NCI-H2081 treated with DMSO at 0.1 percent for 48 hours (cell line): ENCODE data around the gene SEMA4G.
"Not testable (repeated sequence)": the region's sequence is repeated elsewhere in the genome, so short reads cannot be mapped to it uniquely, and the experiment has no call there.

Source experiments
- DNase-seq: peaks from one replicate; lab custom pipeline; 2025; lab: John Stamatoyannopoulos, UW

SEMA4G gene

GRCh38 chr10:100970914-100971811, 1.9 kb downstream of the SEMA4G start:
- no peak for DNase-seq

- no peak for DNase-seq
These were observed 3.0 kb downstream of the SEMA4G start for GRCh38 chr10:100972115-100972903.

DNA sequence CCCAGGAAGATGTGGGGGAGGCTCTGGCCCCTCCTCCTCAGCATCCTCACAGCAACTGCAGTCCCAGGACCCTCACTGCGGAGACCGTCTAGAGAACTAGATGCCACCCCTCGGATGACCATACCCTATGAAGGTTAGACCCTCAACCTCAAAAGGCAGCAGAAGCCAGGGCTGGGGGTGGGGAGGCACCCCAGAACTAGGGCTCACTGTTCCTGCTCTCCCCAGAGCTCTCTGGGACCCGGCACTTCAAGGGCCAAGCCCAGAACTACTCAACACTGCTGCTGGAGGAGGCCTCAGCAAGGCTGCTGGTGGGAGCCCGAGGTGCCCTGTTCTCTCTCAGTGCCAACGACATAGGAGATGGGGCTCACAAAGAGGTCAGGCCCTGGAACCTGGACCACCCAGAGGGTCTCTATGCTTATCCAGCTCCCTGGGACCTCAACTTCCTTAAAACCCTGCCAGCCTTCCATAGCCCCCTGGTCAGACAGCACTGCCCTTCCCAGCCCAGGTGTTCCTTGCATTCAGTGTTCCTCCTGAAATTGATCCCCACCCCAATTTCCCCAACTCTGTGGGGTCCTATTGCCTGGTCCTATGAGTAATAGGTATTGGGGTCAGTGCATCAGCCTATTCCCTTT, 3.7 kb downstream of the SEMA4G start:
- no peak for DNase-seq

DNA sequence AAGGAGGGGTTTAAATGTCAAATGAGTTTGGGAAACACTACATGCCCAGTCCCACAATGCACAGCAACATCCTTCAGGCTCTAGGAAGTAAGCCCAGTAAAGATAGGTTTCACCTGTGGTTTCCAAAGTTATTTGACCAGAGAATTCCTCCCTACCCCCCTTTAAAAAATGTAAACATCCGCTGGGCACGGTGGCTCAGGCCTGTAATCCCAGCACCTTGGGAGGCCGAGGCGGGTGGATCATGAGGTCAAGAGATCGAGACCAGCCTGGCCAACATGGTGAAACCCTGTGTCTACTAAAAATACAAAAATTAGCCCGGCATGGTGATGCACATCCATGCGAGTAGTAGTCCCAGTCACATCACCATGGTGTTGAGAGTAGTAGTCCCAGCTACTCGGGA, 6.1 kb downstream of the SEMA4G start:
- not testable (repeated sequence) for DNase-seq

GRCh38 chr10:100976906-100977305, 7.6 kb downstream of the SEMA4G start:
- no peak for DNase-seq

- no peak for DNase-seq
These were observed 8.1 kb downstream of the SEMA4G start for GRCh38 chr10:100977436-100977835.

DNA sequence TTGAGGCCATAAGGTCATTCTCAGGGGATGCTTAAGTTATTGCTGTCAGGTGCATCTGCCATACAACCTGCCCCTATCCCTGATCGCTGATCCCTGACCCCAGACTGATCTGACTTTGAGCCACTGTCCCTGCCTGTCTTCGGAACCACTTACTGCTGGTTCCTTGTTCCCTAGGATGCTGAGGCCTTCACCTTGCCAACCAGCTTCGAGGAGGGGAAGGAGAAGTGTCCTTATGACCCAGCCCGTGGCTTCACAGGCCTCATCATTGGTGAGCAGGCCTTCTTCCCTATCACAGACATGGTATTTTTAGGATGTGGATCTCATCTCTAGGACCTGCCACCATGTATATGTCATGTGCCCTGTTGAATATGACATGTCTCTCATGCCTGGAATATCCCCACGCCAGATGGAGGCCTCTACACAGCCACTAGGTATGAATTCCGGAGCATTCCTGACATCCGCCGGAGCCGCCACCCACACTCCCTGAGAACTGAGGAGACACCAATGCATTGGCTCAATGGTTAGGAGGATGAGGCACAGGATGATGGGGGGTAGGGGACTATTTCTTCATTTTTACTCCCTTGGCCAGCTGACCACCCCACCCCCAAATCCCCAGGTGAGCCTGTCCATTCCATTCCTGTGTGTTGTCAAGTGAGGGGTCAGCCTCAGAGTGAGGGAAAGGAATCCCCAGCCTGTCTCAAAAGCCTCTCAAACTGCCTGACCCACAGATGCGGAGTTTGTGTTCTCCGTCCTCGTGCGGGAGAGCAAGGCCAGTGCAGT, 9.0 kb downstream of the SEMA4G start:
- no peak for DNase-seq

DNA sequence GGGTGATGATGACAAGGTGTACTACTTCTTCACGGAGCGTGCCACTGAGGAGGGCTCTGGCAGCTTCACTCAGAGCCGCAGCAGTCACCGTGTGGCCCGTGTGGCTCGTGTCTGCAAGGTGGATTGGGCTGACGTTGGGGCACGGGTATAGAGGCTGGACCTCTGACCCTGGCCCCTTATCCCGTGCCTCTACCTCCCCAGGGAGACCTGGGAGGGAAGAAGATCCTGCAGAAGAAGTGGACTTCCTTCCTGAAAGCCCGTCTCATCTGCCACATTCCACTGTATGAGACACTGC, 9.5 kb downstream of the SEMA4G start:
- no peak for DNase-seq

DNA sequence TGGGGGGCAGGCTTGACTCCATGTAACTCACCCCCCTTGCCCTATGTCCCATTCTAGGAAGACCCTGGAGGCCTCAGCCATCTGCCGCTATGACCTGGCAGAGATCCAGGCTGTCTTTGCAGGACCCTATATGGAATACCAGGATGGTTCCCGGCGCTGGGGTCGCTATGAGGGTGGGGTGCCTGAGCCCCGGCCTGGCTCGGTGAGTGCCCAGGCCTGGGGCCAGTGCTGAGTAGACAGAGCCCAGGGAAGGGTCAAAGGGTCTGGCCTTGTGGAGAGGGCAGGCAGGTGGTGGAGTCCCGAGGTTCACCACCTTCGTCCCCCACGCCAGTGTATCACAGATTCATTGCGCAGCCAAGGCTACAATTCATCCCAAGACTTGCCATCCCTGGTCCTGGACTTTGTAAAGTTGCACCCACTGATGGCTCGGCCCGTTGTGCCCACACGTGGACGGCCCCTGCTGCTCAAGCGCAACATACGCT, 10.5 kb downstream of the SEMA4G start:
- DNase-seq = no peak

DNA sequence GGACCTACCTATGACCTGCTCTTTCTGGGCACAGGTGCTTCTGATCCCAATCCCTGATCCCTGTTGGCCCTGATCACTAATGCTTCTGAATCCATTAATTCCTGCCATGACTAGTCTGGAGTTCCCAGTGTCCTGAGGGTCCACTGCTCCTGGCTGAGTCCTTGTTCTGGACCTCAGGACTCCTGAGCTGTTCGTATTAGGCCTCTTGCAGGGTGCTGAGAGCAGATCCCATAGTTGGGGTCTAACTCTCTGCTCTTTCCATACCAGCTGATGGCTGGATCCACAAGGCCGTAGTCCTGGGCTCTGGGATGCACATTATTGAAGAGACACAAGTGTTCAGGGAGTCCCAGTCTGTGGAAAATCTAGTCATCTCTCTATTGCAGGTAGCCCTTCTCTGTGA, 11.0 kb downstream of the SEMA4G start:
- no peak for DNase-seq

DNA sequence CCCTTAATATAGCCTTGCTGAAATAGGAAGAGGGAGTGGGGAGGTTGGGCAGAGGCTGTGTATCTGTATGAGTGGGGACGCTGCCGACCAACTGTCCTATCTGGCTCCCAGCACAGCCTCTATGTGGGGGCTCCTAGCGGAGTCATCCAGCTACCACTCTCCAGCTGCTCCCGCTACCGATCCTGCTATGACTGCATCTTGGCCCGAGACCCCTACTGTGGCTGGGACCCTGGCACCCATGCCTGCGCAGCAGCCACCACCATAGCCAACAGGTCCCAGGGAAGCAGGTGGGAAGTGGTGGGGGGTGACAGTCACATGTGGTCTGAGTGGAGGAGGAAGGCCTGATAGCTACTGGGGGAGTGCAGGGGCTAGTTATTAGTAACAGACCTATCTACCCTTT, 11.4 kb downstream of the SEMA4G start:
- no peak for DNase-seq

- DNase-seq = no peak
These were observed 12.0 kb downstream of the SEMA4G start for GRCh38 chr10:100981178-100981772.

GRCh38 chr10:100982916-100983830, 13.9 kb downstream of the SEMA4G start:
- no peak for DNase-seq

- DNase-seq = no peak
These were observed 14.8 kb downstream of the SEMA4G start for GRCh38 chr10:100983868-100984671.

DNA sequence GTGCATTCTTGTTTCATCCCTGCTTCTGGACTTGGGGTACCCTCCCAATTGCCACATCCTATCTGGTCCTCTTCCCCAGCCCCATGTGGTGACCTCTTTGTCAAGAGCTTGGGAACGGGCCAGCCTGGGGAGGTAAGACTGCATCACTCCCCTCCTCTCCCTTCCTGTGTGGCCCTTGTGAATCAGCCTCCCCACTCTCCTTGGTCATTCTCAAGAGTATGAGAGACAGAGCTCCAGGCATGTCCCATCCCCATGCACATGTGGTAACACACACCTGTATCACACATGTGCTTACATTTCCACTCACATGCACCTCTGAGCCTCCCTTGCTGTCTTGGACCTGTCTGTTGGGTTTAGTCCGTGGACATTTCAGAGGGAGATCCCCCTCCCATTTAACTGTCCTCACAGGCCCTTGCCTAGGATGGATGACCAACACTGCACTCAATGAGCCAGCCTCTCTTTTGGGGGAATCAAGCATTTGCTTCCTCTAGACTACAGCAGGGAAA, 15.4 kb downstream of the SEMA4G start:
- no peak for DNase-seq

DNA sequence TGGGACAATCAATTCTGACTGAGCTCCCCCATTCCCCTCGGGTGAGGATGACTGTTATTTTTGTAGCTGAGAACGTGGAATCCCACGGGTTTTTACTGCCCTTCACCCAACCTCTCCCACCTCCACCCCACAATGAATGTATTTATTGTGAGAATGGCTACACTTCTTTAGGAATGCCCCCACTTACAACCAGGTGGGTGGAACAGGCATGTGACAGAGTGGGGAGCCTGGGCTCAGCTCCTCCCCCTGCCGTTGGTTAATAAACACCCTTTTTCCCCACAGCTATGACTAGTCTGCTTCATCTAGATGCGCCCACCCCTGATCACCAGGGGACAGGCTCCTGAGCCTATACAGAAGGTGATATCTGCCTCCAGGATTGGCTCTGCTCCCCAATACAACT, 16.0 kb downstream of the SEMA4G start:
- DNase-seq = no peak

DNA sequence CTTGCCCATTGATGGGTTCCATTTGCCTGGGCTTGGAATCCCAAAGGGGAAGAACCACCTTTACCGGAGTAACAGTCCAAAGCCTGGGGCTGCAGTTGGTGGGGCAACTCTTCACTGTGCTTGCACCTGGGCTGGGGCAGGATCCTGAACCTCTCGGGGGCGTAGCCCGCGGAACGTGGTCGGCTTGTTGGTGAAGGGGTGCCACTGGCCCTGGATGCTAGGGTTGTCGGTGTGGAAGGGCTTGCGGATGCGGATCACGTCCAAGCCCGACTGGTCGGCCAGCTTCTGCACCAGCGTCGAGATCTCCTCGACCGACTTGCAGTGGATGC, 17.3 kb downstream of the SEMA4G start:
- no peak for DNase-seq

DNA sequence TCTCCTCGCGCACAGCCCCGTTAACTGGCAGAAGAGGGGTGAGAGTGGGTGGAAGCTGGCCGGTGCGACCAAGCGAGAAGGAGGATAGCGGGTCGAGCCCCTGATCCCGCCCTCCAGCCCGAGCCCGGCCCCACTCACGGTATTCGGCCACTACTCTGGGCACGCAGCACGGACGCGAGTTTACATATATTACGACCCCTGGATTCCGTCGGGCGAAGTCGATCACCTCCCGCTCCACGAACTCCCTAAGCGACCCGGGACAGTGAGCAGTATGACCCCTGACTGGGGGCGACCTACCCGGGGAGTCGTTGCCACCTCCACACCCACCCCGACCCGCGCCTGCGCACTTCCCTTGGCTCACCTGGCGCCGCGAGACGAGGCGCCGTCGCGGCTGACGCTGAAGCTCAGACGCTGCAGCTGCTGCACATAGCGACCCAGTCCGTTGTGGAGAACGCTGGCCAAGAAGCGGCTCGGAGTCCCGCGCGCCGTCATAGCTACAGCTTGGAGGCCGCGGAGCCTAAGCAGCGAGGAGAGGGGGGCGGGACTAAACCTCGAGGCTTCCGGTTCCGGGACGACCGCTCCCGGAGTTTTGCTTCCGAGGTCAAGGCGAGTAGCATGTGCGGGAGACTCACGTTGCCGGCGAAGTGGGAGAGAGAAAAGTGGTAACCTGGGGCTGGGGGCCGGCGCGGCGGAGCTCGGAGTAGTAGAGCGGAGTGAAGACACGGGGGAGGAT, 17.8 kb downstream of the SEMA4G start, which contains the start of the genes MRPL43 and TWNK:
Gene MRPL43, minus strand, starts transcription at position 546 of the 733 bp plus-strand sequence. Its CDS starts 54 bp downstream, at position 492.
Gene TWNK, plus strand, starts transcription at position 592 of the 733 bp plus-strand sequence. CDS start 668 bp downstream, outside the sequence.
- peak; percentile 4 for DNase-seq

DNA sequence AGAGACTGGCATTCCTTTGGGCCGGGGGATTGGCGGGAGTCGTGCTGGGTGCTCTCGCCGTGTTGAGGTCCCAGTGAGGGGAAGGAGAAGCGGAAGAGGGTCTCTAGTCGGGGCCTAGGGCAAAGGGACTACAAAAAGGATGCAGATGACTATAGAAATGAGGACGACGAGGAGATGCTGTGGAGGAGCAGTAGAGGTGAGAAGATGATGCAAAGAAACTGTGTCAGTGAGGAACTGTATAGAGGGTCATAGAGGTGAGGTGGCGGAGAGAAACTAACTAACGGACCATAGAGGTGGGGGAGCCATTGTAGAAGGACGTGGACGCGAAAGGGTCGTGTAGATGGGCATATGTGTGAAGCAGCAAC, 18.4 kb downstream of the SEMA4G start:
- DNase-seq = no peak
